Fibroblast of lung (primary cell): Measurements from ENCODE around the gene OR2Z1. TPM values are rescaled to one million over a fixed set of nuclear protein-coding genes. Genes with fewer than 3 reads are reported as not detected.

ENCODE experiments used
- DNase-seq, 2 donors: peaks; one replicate each; pipeline versions ENCODE4 v3.0.0 to v3.0.0-alpha.2; 2010; ENCODE audit warnings: low read depth in 2 of 2
- H2AFZ ChIP-seq: 2 replicates; pipeline ENCODE4 v1.5.1; 2012; ENCODE audit warnings: low read length, control low read depth, inconsistent platforms
- H3K27ac ChIP-seq: 2 replicates; pipeline ENCODE4 v1.5.1; 2011; ENCODE audit warnings: low read length, control low read depth; ENCODE audit not compliant: insufficient read depth
- H3K27me3 ChIP-seq: 2 replicates; pipeline ENCODE4 v1.5.1; 2011; ENCODE audit warnings: mild to moderate bottlenecking, low read length; ENCODE audit not compliant: control insufficient read depth, insufficient read depth
- H3K36me3 ChIP-seq: 2 replicates; pipeline ENCODE4 v1.5.1; 2011; ENCODE audit warnings: low read length; ENCODE audit not compliant: control insufficient read depth, insufficient read depth
- H3K4me1 ChIP-seq: 2 replicates; pipeline ENCODE4 v1.5.1; 2011; ENCODE audit warnings: low read length; ENCODE audit not compliant: control insufficient read depth, insufficient read depth; ENCODE audit errors: extremely low read depth
- H3K4me2 ChIP-seq: 2 replicates; pipeline ENCODE4 v1.5.1; 2011; ENCODE audit warnings: low read length, control low read depth; ENCODE audit not compliant: insufficient read depth; ENCODE audit errors: extremely low read depth
- H3K4me3 ChIP-seq, 4 experiments: fragments of 200-600 bp in 1 of 4; sonication (generic) in 1 of 4; replicated peaks in 1 of 4; 2 replicates each; pipeline ENCODE4 v1.5.1; 2011 to 2016; ENCODE audit warnings: low read length in 4 of 4, low read depth in 3 of 4, mild to moderate bottlenecking in 3 of 4, control low read depth in 2 of 4, inconsistent platforms in 1 of 4, mixed read lengths in 1 of 4; ENCODE audit not compliant: insufficient read depth in 1 of 4; ENCODE audit errors: control extremely low read depth in 1 of 4
- H3K79me2 ChIP-seq: 2 replicates; pipeline ENCODE4 v1.5.1; 2012; ENCODE audit warnings: mild to moderate bottlenecking, low read length, inconsistent platforms; ENCODE audit not compliant: control insufficient read depth, insufficient read depth
- H3K9ac ChIP-seq: 2 replicates; pipeline ENCODE4 v1.5.1; 2011; ENCODE audit warnings: mild to moderate bottlenecking, low read length, control low read depth; ENCODE audit not compliant: insufficient read depth
- H3K9me3 ChIP-seq: 2 replicates; pipeline ENCODE4 v1.5.1; 2012; ENCODE audit warnings: low read depth, low read length; ENCODE audit not compliant: control insufficient read depth, insufficient read depth
- H4K20me1 ChIP-seq: 2 replicates; pipeline ENCODE4 v1.5.1; 2011; ENCODE audit warnings: low read length; ENCODE audit not compliant: control insufficient read depth, insufficient read depth; ENCODE audit errors: extremely low read depth
- EZH2 ChIP-seq: IDR thresholded peaks from 2 replicates; pipeline ENCODE4 v1.5.1; 2012; ENCODE audit warnings: low read length, control low read depth, mild to moderate bottlenecking; ENCODE audit errors: missing control alignments
- polyA plus RNA-seq, 2 donors: library from polyadenylated mRNA; depleted of rRNA in 1 of 2; stranded (reverse) in 1 of 2; unstranded in 1 of 2; fragments of >200 nt; gene quantifications; 2 replicates each; pipeline ENCODE4 v1.2.1, GENCODE V29; 2011 to 2012; ENCODE audit warnings: missing spikeins in 1 of 2
- total RNA-seq: library from RNA; depleted of rRNA; stranded (reverse); fragments of >200 nt; gene quantifications from 2 replicates; pipeline ENCODE4 v1.2.1, GENCODE V29; 2014
- TF ChIP-seq, protein P1 (sequence below), 2 donors: IDR thresholded peaks in 1 of 2; conservative IDR thresholded peaks in 1 of 2; 1 replicate in 1 of 2; 2 replicates in 1 of 2; pipeline ENCODE4 v1.5.1; 2011 to 2012; ENCODE audit warnings: low read length in 2 of 2, control low read depth in 1 of 2, inconsistent platforms in 1 of 2, low read depth in 1 of 2, mild to moderate bottlenecking in 1 of 2

OR2Z1 gene
- total and polyA plus RNA-seq, 2 donors (not counting 1 experiment from before 2014, with no cell fraction given): not detected

DNA sequence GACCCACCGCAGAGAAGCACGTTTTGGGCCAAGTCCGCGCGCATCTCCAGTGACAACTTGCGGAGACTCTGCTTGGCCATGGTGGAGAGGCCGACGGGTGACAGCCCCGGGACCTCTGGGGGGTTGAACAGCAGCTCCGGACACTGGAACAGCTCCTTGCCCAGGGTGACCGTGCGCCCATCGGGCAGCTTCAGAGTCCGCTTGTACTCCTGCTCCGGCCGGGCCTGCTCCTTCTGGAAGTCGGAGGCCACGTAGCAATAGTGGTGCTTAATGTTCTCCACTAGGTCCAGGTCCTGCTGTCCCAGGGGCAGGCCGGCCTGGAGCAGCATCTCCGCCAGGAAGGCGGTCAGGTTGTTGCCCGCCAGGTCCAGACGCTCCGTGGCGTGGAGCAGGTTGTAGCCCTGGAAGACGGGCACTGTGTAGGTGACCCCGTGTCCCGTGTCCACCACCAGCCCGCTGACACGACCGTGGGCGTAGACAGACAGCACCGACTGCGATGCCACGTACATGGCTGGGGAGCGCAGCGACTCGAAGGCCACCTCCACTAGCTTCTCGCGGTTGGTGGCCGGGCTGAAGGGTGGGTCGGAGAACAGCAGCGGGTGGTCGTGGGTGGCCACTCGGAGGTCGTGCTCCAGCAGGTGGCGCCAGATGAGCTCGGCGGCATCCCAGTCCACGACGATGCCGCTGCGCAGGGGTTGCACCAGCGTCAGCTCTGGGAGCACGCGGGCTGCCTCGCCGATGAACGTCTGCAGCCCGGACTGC, 23.6 kb upstream of the OR2Z1 start:
- H3K4me1 ChIP-seq: no peaks in the 10 kb centered on the region
- TF ChIP-seq EZH2: no peak
- TF ChIP-seq, protein P1, sequence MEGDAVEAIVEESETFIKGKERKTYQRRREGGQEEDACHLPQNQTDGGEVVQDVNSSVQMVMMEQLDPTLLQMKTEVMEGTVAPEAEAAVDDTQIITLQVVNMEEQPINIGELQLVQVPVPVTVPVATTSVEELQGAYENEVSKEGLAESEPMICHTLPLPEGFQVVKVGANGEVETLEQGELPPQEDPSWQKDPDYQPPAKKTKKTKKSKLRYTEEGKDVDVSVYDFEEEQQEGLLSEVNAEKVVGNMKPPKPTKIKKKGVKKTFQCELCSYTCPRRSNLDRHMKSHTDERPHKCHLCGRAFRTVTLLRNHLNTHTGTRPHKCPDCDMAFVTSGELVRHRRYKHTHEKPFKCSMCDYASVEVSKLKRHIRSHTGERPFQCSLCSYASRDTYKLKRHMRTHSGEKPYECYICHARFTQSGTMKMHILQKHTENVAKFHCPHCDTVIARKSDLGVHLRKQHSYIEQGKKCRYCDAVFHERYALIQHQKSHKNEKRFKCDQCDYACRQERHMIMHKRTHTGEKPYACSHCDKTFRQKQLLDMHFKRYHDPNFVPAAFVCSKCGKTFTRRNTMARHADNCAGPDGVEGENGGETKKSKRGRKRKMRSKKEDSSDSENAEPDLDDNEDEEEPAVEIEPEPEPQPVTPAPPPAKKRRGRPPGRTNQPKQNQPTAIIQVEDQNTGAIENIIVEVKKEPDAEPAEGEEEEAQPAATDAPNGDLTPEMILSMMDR (conservative IDR thresholded peaks at IDR 0.05 in 1 of 2, IDR thresholded peaks at IDR 0.05 in 1 of 2; ENCODE audit: low read depth in 1 of 2, low read length in 2 of 2): no peak
- no peak overlapping the region for H2AFZ ChIP-seq
- H3K79me2 ChIP-seq: no peaks in the 10 kb centered on the region
- H3K9me3 ChIP-seq: no peaks in the 10 kb centered on the region
- H3K9ac ChIP-seq: no peak overlapping the region
- no peak overlapping the region for H3K4me2 ChIP-seq
- no peaks in the 10 kb centered on the region for H3K36me3 ChIP-seq
- H3K4me3 ChIP-seq: no peak overlapping the region
- no peaks in the 10 kb centered on the region for H4K20me1 ChIP-seq
- H3K27me3 ChIP-seq: no peaks in the 10 kb centered on the region
- DNase-seq: no peak
- no peak overlapping the region for H3K27ac ChIP-seq

DNA sequence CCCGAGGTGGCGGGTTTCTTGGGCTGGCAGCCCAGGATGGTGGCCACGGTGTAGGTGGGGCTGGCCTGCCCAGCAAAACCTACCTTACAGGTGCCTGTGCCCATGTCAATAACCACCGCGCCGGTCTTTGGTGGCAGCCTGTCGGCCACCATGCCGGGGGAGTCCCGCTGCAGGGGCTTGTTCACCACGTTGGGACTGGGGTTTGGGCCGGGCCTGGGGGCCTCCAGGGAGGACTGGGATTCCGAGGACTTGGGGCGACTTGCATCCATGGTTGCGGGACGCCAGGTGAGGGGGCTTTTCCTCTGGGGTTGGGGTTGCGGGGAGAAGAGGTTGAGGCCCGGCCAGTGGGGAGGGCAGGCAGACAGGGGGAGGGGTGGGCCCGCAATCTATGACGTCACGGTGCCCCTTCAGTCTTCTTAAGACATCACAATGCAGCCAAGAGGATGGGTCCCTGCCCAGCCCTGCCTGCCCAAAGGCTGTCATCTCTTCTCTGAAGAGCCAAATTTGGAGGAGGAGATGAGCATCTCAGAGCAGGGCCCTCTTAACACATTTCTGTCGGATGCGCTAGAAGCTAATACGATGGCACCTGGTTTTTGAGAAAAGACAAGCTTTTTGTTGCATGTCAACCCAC, 22.9 kb upstream of the OR2Z1 start, which contains the start of gene ACTL9:
ACTL9 (minus strand) TSS at position 363 of the 631 bp plus-strand sequence; CDS start at position 269, 94 bp downstream.
- no peak within 1 kb of the TSS for H3K4me3 ChIP-seq
- H3K36me3 ChIP-seq: no peaks in the 10 kb centered on the region
- no peaks in the 10 kb centered on the region for H4K20me1 ChIP-seq
- H3K79me2 ChIP-seq: no peaks in the 10 kb centered on the region
- H3K4me1 ChIP-seq: no peaks in the 10 kb centered on the region
- no peak within 1 kb of the TSS for H3K4me2 ChIP-seq
- no peaks in the 10 kb centered on the region for H3K9me3 ChIP-seq
- H3K27ac ChIP-seq: no peak within 1 kb of the TSS
- DNase-seq: no peak
- H3K27me3 ChIP-seq: no peaks in the 10 kb centered on the region
- H2AFZ ChIP-seq: no peak within 1 kb of the TSS
- no peak within 1 kb of the TSS for H3K9ac ChIP-seq
- TF ChIP-seq, protein P1 (conservative IDR thresholded peaks at IDR 0.05 in 1 of 2, IDR thresholded peaks at IDR 0.05 in 1 of 2; ENCODE audit: low read depth in 1 of 2, low read length in 2 of 2): no peak
- TF ChIP-seq EZH2: no peak

DNA sequence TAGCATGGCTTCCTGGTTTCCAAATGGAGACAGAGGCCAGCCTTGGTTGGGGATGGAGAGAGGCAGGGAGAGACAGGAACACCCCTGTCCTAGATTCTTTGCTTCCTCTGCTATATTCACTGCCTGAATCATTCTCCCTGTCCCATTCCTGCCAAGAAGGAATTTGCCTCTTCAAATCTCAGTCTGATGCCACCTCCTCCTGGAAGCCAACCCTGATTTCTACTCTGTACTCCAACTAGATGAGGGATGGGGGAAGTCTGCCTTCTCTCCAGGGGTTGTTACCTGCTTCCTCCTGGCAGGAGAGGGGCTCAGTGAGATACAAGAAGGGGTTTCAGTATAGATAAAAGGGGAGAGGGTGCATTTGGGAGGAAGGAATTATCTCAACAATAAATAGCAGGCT, 21.5 kb upstream of the OR2Z1 start:
- no peaks in the 10 kb centered on the region for H4K20me1 ChIP-seq
- no peaks in the 10 kb centered on the region for H3K27me3 ChIP-seq
- H2AFZ ChIP-seq: no peak overlapping the region
- no peaks in the 10 kb centered on the region for H3K9me3 ChIP-seq
- no peak overlapping the region for H3K4me3 ChIP-seq
- DNase-seq: no peak
- H3K27ac ChIP-seq: no peak overlapping the region
- H3K4me1 ChIP-seq: no peaks in the 10 kb centered on the region
- H3K4me2 ChIP-seq: no peak overlapping the region
- H3K79me2 ChIP-seq: no peaks in the 10 kb centered on the region
- no peaks in the 10 kb centered on the region for H3K36me3 ChIP-seq
- TF ChIP-seq, protein P1 (conservative IDR thresholded peaks at IDR 0.05 in 1 of 2, IDR thresholded peaks at IDR 0.05 in 1 of 2; ENCODE audit: low read depth in 1 of 2, low read length in 2 of 2): no peak
- no peak overlapping the region for H3K9ac ChIP-seq
